Ovary (tissue), 3 donors: Measurements from ENCODE around the gene ZNF592.

Experiments used
- POLR2A ChIP-seq: fragments of 450-650 bp; IDR thresholded peaks from one replicate; pipeline ENCODE4 v1.6.1; 2017; ENCODE audit warnings: antibody characterized with exemption, mild to moderate bottlenecking, moderate library complexity
- TF ChIP-seq, protein P1 (sequence below), 3 donors: fragments of 450-650 bp in 2 of 3; fragments of 200-600 bp in 1 of 3; IDR thresholded peaks; one replicate each; pipeline versions ENCODE4 v1.5.1 to v1.8.0; 2016 to 2022; ENCODE audit warnings: antibody characterized with exemption in 3 of 3, mild to moderate bottlenecking in 1 of 3
- donor health status: DM: no; HTN: no; CAD: no.

DNA sequence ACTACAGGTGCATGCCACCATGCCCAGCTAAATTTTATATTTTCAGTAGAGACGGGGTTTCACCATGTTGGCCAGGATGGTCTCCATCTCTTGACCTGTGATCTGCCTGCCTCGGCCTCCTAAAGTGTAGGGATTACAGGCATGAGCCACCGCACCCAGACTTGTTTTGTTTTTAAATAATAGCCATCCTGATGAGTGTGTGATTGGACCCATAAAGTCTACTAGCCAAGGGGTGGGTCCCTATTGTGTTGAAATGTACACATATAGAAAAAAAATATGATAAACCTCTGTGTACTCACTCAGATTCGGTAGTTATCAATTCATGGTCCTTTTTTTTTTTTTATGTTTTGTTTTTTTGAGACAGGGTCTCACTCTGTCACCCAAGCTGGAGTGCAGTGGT, 17.3 kb downstream of the ZNF592 start:
- TF ChIP-seq, protein P1, sequence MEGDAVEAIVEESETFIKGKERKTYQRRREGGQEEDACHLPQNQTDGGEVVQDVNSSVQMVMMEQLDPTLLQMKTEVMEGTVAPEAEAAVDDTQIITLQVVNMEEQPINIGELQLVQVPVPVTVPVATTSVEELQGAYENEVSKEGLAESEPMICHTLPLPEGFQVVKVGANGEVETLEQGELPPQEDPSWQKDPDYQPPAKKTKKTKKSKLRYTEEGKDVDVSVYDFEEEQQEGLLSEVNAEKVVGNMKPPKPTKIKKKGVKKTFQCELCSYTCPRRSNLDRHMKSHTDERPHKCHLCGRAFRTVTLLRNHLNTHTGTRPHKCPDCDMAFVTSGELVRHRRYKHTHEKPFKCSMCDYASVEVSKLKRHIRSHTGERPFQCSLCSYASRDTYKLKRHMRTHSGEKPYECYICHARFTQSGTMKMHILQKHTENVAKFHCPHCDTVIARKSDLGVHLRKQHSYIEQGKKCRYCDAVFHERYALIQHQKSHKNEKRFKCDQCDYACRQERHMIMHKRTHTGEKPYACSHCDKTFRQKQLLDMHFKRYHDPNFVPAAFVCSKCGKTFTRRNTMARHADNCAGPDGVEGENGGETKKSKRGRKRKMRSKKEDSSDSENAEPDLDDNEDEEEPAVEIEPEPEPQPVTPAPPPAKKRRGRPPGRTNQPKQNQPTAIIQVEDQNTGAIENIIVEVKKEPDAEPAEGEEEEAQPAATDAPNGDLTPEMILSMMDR (IDR thresholded peaks at IDR 0.05), result no peak
- no peak for TF ChIP-seq POLR2A
